ENCODE results near the gene OPCML. TPM values are rescaled to one million over a fixed set of nuclear protein-coding genes. Genes with fewer than 3 reads are reported as not detected.
A peak's percentile ranks its signal among the peaks of the same experiment; 100 is the strongest.

OPCML gene
- total RNA-seq, 1 experiment from 2014 or later = not detected

DNA sequence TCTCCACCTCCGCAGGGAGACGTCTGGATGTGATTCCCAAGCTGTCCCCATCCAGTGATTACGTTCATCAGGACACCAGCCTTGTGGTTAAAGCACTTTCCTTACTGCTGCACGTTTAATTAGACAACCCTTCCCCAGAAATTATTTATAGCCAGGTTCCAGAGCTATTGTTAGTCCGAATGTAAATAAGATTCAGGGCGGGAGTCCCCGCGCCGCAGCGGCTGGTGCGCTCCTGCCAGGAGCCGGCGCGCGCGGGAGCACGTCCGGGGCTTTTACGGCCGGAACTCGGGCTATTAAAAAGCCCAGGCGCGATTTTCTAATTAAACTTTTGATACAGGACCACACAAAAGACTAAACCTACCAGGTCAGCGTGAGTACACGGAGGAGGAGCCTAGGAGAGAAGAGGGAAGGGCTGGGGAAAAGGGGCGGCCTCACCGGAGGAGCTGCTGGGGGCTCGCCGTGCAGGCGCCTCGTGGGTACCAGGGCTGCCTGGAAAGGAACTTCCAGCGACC lies 538.3 kb downstream of the OPCML start:
- DNase-seq (ENCODE audit: low read depth, low spot score) = no peak
- in situ Hi-C loops (cut with HindIII; ENCODE audit: low pct_unique_long_range_greater_than_20kb, low sequenced_read_pairs) = no loop called here

DNA sequence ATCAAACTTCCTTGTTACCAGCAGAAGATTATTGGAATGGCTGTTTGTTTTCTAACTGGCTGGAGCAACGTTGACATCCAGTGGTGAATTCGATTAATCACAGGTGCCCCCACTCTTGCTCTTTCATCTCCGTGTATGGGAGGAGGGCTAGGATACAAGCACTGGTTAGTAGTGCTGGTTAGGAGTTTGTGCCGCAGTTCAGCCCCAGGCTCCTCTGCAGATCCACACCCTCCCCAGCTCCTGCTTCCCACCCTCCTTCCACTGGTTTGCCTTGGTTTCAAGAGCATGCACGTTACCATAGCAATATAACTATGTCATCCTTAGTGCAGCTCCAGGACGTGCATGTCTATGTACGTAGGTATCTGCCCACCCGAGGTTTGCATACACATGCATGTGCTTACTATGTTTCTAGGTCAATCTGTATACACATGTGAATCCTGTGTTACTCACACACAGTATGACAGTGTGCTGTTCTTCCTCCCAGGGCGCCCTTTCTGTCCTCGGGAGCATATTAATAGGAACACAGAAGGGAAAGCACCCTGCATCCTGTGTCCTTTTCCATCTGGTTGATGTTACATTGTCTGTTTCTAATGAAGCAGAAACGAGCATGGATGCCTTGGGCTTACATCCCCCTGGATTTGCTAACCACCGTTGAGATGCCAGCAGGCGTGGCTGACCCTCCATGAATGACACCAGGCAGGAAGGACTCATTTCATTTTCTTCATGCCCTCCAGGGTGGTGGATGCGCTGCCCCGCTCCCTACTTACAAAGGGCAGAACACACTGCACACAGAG lies 539.3 kb downstream of the OPCML start:
- in situ Hi-C loops (cut with HindIII; ENCODE audit: low pct_unique_long_range_greater_than_20kb, low sequenced_read_pairs) = no loop called here
- peak; percentile 2 for DNase-seq (ENCODE audit: low read depth, low spot score)

DNA sequence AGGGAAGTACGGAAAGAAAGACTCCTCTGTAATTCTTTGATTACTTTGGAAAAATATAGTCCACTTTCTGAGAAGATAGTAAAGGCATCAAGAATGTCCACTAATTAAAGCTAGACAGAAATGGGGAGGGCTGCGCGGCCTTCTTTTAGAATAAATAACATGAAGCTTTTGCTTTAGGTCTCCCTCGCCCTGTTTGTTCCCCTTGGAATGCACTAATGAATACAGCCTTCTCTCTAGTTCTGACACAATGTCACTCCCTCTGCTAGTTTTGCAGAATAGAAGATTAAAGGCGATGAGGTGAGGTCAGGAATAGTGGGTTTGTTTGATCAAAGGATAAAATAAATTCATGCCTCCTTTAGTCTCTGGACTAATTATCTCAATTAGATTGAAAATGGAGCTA lies 543.9 kb downstream of the OPCML start:
- no peak for DNase-seq (ENCODE audit: low read depth, low spot score)
- in situ Hi-C loops (cut with HindIII; ENCODE audit: low pct_unique_long_range_greater_than_20kb, low sequenced_read_pairs) = no loop called here

DNA sequence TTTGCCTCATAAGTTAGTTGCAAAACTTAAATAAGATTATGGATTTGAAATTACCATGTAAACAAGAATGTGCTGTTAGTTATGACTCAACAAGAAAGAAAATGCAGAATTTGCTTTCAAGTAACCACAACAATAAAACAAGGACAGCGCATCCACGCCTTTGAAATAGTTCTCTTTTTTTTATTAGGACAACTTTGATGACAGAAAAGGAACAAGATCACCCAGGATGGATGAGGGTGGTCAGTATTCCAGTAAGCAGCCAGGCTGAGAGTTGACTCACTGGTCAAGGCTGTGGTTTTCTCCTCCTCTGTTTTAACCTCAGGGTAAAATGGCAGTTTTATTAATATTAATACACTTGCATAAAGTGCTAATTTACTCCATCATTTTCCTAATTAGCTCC lies 544.4 kb downstream of the OPCML start:
- DNase-seq (ENCODE audit: low read depth, low spot score) = no peak
- in situ Hi-C loops (cut with HindIII; ENCODE audit: low pct_unique_long_range_greater_than_20kb, low sequenced_read_pairs) = no loop called here

DNA sequence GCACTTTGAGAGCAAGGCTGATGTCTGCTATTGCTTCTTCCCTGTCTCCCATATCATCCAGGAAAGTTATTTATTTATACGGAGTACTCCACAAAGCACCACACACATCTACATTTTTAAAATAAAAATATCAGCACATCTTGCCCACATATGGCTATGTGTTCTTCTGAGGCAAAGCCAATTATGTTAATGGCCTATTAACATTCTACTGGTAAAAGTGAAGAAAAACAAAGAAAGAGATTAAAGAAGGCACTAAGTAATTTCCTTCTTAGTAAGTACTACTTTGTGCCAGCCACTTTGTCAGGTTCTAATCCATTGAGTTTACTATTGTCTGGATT lies 548.7 kb downstream of the OPCML start:
- in situ Hi-C loops (cut with HindIII; ENCODE audit: low pct_unique_long_range_greater_than_20kb, low sequenced_read_pairs) = no loop called here

DNA sequence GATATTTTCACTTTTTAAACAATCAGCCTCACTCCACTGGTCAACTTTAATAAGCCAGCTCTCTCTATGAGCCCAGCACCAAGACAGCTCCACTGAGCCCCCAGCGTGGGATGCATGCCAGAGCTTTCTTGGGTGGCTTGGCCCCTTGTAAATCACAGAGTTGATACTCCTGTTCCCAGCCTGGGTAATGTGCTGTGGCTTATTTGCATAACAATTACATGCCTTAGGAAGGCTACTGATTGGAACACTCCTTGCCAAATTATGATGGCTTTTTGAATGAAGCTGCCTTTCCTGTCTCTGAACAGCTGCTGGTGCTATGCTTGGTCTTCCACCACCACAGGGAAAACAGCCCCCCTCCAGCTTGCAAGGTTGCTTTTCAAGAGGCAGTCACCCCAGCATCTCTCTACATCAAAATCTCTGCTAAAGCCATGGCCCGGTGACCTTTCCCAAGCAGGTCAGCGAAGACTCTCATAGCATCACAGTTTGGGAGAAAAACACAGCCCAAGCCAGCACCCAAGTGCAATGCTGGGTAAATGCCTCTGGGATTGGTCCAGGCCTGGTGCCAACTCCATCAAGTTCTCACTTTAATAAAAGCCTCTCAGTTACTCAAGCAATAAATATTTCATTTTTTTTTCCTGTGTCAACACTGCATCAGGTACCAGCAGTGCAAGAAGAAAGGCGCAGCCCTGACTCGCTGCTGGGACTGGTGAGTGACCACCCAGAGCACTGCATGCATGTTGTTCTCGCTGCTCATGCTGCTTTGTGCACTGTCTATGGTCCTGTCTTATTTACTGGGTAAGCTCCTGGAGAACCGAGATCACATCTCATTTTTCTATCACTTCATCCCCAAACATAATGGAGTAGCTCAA lies 549.3 kb downstream of the OPCML start:
- DNase-seq (ENCODE audit: low read depth, low spot score) = no peak
- in situ Hi-C loops (cut with HindIII; ENCODE audit: low pct_unique_long_range_greater_than_20kb, low sequenced_read_pairs) = no loop called here

More for the DNA sequence above, 548.7 kb downstream of the OPCML start:
- no peak for DNase-seq (ENCODE audit: low read depth, low spot score)

DNA sequence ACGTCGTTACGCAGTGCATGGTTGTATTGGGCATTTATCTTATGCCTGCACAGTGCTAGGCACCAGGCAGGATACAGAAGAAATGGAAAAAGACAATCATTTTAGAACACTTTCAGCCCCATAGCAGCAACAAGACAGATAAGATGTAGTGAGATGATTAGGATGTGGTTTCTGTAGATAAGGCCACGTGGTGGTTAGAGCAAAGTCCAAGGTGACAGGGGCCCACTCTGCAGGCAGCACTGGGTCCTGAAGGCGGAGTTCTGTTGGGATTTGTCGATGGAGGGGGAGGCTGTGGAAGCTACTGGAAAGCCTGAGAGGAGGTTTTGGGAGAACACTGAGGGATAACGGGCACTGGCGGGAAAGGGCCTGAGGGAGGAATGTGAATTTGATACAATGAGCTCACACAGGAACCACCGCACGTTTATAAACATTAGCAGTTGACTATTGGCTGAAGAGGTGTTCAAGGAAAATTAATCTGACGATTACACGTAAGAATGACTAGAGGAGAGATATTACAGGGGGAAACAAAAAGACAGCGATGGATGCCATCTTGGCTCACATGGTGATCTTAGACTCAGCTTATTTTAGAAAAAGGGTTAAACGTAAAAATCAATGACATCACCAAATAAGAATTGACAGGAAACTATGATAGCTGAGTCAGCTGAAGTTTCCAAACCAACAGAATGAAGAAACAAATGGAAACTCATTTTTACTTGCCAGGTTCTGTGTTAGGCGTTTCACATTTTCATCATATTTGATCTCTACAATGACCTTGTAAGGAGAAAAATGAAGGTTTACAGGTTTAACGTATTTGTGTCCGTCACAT lies 551.0 kb downstream of the OPCML start:
- DNase-seq (ENCODE audit: low read depth, low spot score) = no peak
- in situ Hi-C loops (cut with HindIII; ENCODE audit: low pct_unique_long_range_greater_than_20kb, low sequenced_read_pairs) = no loop called here

DNA sequence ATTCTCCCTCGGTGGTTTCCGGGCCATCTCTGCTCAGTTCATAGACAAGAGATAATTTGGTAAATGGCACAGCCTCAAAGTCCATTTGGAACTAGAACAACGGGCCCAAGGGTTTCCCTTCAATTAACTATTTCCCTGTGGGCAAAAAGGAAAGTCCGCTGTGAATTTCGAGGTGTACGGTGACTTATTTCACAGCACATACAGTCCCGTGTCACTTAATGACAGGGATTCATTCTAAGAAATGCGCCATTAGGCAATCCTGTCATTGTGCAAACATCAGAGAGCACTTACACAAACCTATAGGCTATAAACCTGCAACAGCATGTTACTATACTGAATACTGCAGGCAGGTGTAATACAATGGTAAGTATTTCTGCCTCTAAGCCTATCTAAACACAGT lies 551.6 kb downstream of the OPCML start:
- no peak for DNase-seq (ENCODE audit: low read depth, low spot score)
- in situ Hi-C loops (cut with HindIII; ENCODE audit: low pct_unique_long_range_greater_than_20kb, low sequenced_read_pairs) = no loop called here

DNA sequence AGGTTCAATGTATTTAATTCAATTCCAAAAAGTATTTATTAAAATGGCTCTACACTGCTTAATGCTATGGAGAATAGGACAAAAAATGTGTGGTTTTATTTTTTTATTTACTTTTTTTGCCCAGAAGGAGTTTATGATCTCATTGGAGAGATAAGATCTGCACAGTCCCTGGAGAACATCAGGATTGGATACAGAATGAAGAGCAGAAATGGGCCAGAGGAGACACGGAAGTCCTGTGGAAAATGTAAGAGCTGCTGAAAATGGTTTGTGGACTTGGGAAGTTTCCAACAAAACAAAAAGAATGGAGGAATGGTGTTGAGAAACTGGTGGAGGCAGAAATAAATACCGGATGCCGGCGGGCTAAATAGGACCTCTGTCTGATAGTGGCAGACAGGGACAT lies 554.6 kb downstream of the OPCML start:
- in situ Hi-C loops (cut with HindIII; ENCODE audit: low pct_unique_long_range_greater_than_20kb, low sequenced_read_pairs) = no loop called here

DNA sequence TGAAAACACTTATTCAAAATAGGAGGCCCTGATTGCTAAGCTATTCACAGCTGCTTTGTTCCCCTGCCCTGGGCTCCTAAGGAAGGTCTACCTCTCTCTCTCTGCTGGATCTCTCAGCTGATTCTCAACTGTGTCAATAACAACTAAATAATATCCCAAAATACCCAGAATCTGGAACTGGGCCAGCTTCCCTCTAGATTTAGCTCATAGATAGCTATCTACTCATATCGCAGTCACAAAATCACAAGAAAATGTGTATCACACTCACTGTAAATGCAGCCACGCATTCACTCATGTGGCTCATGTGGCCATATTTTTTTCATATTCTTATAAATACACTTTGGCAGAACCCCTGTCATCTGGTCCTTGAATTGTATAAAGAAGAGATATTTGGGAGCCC lies 555.1 kb downstream of the OPCML start:
- no peak for DNase-seq (ENCODE audit: low read depth, low spot score)
- in situ Hi-C loops (cut with HindIII; ENCODE audit: low pct_unique_long_range_greater_than_20kb, low sequenced_read_pairs) = no loop called here

More for the DNA sequence above, 554.6 kb downstream of the OPCML start:
- DNase-seq (ENCODE audit: low read depth, low spot score) = no peak

DNA sequence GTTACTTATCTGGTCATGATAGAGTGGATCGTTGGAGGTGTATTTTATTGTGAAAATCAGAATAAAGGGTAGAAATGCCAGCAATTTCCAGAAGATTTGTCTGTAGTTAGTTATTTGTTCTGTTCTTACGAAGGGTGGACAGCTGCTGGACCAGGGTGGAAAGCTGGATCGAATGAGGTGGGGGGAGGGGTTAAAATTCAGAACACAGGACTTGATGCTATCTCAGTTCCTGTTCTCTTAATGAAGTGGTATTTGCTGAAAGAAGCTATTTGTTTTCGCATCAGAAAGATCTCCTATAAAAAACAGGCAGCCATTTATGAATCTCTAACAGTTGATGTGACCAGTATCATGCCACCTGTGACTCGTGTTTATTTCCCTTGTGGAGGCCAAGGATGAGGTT lies 556.2 kb downstream of the OPCML start:
- in situ Hi-C loops (cut with HindIII; ENCODE audit: low pct_unique_long_range_greater_than_20kb, low sequenced_read_pairs) = no loop called here
- no peak for DNase-seq (ENCODE audit: low read depth, low spot score)

DNA sequence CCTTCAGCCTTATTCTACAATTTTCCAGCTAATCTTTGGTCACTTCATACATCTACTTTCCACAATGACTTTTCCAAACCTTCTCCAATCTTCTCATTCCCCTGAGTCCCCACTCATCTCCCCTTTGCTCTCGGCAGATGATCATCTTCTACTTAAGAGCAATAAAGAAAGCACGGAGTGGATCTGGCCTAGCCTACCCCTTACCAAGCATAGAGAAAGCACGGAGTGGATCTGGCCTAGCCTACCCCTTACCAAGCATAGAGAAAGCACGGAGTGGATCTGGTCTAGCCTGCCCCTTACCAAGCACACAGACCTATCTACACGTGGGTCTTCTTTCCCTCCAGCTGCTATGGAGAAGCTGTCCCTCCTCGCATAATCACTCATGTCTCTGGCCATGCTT lies 558.6 kb downstream of the OPCML start:
- no peak for DNase-seq (ENCODE audit: low read depth, low spot score)
- in situ Hi-C loops (cut with HindIII; ENCODE audit: low pct_unique_long_range_greater_than_20kb, low sequenced_read_pairs) = no loop called here

DNA sequence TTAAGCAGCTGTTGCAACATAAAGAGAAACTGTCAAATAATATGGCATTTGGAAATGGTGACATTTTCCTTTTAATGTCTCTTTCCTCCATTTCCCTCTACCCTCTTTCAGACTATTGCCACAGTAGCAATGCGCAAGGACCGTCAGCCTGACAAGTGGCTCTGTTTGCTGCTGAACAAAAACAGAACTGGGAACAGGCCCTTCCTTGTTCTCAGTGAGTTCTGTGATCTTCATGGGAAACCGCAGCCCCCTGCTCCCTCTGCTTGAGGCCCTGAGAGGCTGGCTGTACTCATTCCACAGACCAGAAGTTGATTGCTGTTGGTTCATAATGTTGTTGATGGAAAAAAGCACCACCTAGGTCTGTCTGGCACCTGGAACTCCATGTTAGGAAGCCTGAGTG lies 559.7 kb downstream of the OPCML start:
- in situ Hi-C loops (cut with HindIII; ENCODE audit: low pct_unique_long_range_greater_than_20kb, low sequenced_read_pairs) = no loop called here
- peak; percentile 47 for DNase-seq (ENCODE audit: low read depth, low spot score)

DNA sequence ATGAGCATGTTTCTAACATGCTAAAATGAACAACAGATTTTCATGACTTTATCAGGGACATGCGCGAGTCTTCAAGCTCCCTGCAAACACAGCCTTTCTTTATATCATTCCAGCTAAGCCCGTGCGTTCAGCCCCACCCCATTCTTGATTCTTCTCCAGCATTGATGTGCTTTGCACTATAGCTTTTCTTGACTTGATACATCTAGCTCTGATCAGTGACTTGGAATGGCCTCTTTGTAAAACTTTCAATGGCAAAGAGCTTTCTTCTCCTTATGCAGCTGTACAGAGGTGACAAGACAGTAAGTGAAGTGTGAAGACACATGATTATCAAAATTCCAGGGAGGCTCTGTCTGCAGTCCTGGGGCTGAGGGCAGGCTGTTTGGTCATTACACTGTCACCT lies 561.0 kb downstream of the OPCML start:
- in situ Hi-C loops (cut with HindIII; ENCODE audit: low pct_unique_long_range_greater_than_20kb, low sequenced_read_pairs) = no loop called here
- DNase-seq (ENCODE audit: low read depth, low spot score) = no peak

DNA sequence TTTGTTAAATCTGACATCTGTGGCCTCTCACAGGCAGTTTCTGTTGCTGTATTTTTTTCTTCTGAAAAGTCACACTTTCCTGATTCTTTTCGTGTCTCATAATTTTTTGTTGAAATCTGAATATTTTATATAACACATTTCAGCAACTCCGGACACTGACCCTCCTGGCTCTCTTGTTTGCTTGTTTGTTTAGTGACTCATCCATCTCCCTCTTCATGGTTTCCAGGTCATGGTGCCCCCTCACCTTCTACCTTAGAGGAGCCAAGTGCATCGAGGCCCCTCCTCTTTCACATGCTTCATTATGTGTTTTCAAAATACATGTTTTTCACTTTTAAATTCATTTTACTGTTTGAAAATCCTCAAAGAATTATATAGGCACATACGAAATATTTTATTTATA lies 562.4 kb downstream of the OPCML start:
- DNase-seq (ENCODE audit: low read depth, low spot score) = no peak
- in situ Hi-C loops (cut with HindIII; ENCODE audit: low pct_unique_long_range_greater_than_20kb, low sequenced_read_pairs) = no loop called here

DNA sequence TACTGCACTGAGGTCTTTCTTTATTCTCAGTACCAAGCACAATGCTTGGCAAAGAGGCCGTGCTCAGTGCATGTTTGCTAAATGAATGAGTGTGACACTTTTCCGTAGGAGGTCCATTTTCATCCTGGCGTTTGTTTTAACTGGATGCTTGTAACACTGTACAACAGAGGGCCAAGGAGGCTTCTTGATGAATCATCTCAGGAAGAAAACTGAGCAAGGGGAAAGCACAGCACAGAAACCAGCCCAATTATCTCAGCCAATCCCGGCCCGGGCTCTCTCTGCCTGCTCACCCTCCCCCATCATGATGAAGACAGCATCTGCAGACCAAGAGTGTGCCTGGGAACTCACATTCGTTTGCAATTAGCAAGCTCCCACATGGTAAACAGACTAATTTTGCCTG lies 570.3 kb downstream of the OPCML start:
- no peak for DNase-seq (ENCODE audit: low read depth, low spot score)
- in situ Hi-C loops (cut with HindIII; ENCODE audit: low pct_unique_long_range_greater_than_20kb, low sequenced_read_pairs) = no loop called here

DNA sequence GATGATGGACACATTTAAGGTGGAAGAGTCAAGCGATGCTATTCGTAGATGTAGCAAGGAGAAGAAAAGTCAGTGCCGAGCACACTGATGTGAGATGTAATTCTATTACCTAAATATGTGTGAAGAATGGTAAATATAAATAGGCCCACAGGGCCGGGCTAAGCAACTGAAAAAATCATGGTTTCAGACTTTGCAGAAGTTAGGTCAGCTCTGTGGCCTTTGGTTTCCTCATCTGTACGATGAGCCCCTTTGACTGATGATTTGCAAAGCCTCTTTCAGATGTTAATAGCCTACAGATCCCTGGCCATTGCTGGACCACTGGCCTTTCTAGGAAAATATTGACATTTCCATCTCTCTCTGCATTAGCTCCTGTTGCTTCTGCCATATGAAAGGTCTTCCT lies 570.8 kb downstream of the OPCML start:
- in situ Hi-C loops (cut with HindIII; ENCODE audit: low pct_unique_long_range_greater_than_20kb, low sequenced_read_pairs) = no loop called here
- DNase-seq (ENCODE audit: low read depth, low spot score) = no peak
